Kidney (tissue), 14 donors: ENCODE data around the gene BCOR. TPM values are rescaled to one million over a fixed set of nuclear protein-coding genes. Genes with fewer than 3 reads are reported as not detected.

Experiments
- DNase-seq, 5 donors: peaks; one replicate each; pipeline ENCODE4 v3.0.0-alpha.2; 2013 to 2020
- FAIRE-seq: peaks from 2 replicates; lab custom pipeline; 2012; peaks lifted over from hg19 to GRCh38; lab: Jason Lieb, UNC
- H3K27ac ChIP-seq, 2 donors: one replicate each; pipeline ENCODE4 v1.7.0; 2013; ENCODE audit warnings: low read depth in 2 of 2, low read length in 2 of 2, inconsistent platforms in 1 of 2
- H3K27me3 ChIP-seq: one replicate; pipeline ENCODE4 v1.7.1; 2013; ENCODE audit warnings: low read length, inconsistent platforms; ENCODE audit not compliant: control insufficient read depth, insufficient read depth
- H3K36me3 ChIP-seq, 3 donors: one replicate each; pipeline versions ENCODE4 v1.7.0 to v1.7.1; 2013; ENCODE audit warnings: low read length in 3 of 3, control low read depth in 1 of 3, inconsistent platforms in 1 of 3; ENCODE audit not compliant: insufficient read depth in 3 of 3, control insufficient read depth in 2 of 3
- H3K4me1 ChIP-seq, 3 donors: one replicate each; pipeline versions ENCODE4 v1.7.0 to v1.7.1; 2013; ENCODE audit warnings: low read length in 3 of 3, inconsistent platforms in 1 of 3, low read depth in 1 of 3; ENCODE audit not compliant: control insufficient read depth in 2 of 3, insufficient read depth in 2 of 3
- H3K4me3 ChIP-seq, 3 donors: one replicate each; pipeline versions ENCODE4 v1.7.0 to v1.8.1; 2013; ENCODE audit warnings: low read length in 3 of 3, control low read depth in 1 of 3, inconsistent platforms in 1 of 3
- H3K9ac ChIP-seq, 3 donors: one replicate each; pipeline versions ENCODE4 v1.7.0 to v1.7.1; 2013; ENCODE audit warnings: low read length in 3 of 3, control low read depth in 1 of 3, inconsistent platforms in 1 of 3
- H3K9me3 ChIP-seq, 3 donors: one replicate each; pipeline versions ENCODE4 v1.7.0 to v1.7.1; 2013; ENCODE audit warnings: low read length in 3 of 3, control low read depth in 1 of 3, inconsistent platforms in 1 of 3; ENCODE audit not compliant: control insufficient read depth in 2 of 3, insufficient read depth in 1 of 3
- intact Hi-C: fragments of 100-400 bp; cut with DNase I; formaldehyde crosslinking; loops from one replicate; pipeline ENCODE4 v1.11.1; 2022
- polyA plus RNA-seq: library from polyadenylated mRNA; stranded (reverse); fragments of 350-450 nt; fragmentation: Illumina TruSeq; extraction: RNeasy Lipid Tissue Mini Kit (QIAGEN cat#74804); gene quantifications from one replicate; pipeline ENCODE4 v1.2.3, GENCODE V29; 2014; ENCODE audit warnings: low read depth, low replicate concordance; ENCODE audit not compliant: insufficient read depth
- total RNA-seq: library from RNA; stranded (reverse); fragmentation: NEBNext Ultra II Directional; extraction: Animal tissue kit (Norgen Biotek cat#: 25700); gene quantifications from one replicate; pipeline ENCODE4 v1.2.1, GENCODE V29; 2021
- TF ChIP-seq, protein P1 (sequence below): IDR thresholded peaks from 3 replicates; pipeline ENCODE4 v1.5.1; 2012; ENCODE audit warnings: mild to moderate bottlenecking, moderate library complexity, borderline replicate concordance; ENCODE audit not compliant: insufficient read depth; ENCODE audit errors: extremely low read depth
- donor health status: control.
- donor health status: control.
- donor health status: control.
- donor health status: control.
- donor health status: control.
- donor health status: DM: yes; HTN: yes; CAD: no.
- donor health status: Normal renal cell carcinoma (clear cell type).

BCOR gene
- total and polyA plus RNA-seq, 2 donors from 2014 or later, result 7.7 to 33.9 TPM

DNA sequence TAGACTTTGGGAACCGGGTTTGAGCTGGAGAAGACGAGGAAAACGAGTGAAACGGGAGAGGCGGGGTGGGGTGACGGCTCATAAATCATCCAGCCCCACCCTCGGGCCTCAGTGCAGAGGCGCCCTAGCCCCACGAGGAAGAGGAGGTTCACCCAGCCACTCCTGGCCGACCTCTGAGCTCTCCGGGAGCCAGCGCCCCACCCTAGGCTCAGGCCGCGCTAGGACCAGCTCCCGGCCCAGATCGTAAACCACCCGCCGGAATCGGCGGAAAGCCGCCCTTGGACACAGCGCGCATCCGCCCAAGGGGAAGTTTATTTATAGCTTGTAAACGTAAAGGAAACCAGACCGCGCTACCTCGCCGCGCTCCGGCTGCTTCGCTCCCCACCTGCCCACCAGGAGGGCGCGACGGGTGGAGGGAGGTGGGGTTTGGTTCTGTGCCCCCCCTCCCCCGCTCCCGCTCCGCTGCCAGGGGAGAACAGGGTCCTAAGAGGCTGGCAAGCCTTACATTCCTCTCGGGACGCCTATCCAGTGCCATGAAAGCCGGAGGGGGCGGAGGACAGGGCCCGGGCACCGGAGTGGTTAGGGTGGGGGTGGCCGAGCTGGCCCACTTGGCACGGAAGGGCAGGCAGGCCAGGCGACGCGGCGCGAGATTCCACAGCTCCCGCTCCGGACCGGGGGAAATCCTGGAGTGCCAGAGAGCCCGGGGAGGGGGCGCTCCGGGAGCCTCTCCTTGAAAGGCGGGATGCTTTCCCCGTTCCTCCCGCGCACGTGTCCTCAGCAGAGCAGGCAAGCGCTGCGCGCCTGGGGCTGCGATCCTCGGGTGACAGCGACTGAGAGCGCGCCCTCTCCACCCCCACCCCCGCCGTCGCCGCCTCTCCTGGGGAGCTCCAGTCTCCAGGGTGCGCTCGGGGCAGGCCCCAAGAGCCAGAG is 84.2 kb downstream of the BCOR start:
- TF ChIP-seq, protein P1, sequence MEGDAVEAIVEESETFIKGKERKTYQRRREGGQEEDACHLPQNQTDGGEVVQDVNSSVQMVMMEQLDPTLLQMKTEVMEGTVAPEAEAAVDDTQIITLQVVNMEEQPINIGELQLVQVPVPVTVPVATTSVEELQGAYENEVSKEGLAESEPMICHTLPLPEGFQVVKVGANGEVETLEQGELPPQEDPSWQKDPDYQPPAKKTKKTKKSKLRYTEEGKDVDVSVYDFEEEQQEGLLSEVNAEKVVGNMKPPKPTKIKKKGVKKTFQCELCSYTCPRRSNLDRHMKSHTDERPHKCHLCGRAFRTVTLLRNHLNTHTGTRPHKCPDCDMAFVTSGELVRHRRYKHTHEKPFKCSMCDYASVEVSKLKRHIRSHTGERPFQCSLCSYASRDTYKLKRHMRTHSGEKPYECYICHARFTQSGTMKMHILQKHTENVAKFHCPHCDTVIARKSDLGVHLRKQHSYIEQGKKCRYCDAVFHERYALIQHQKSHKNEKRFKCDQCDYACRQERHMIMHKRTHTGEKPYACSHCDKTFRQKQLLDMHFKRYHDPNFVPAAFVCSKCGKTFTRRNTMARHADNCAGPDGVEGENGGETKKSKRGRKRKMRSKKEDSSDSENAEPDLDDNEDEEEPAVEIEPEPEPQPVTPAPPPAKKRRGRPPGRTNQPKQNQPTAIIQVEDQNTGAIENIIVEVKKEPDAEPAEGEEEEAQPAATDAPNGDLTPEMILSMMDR, result no peak
- DNase-seq, result peak; percentile 85 to 91 (median 88)
- intact Hi-C loops, result no loop called here
- H3K9ac ChIP-seq, result peak overlapping the region in 1 of 3 donors; percentile 40
- H3K36me3 ChIP-seq, result no peaks in the 10 kb centered on the region
- no peaks in the 10 kb centered on the region for H3K9me3 ChIP-seq
- peaks cover 0 to 11% (median 0%) of the 10 kb centered on the region in 3 donors for H3K4me1 ChIP-seq
- H3K4me3 ChIP-seq, result peak overlapping the region; percentile 10 to 51 (median 11)
- FAIRE-seq, result no peak
- H3K27ac ChIP-seq, result peak overlapping the region; percentile 84 to 87
- H3K27me3 ChIP-seq, result peaks cover 8% of the 10 kb centered on the region

DNA sequence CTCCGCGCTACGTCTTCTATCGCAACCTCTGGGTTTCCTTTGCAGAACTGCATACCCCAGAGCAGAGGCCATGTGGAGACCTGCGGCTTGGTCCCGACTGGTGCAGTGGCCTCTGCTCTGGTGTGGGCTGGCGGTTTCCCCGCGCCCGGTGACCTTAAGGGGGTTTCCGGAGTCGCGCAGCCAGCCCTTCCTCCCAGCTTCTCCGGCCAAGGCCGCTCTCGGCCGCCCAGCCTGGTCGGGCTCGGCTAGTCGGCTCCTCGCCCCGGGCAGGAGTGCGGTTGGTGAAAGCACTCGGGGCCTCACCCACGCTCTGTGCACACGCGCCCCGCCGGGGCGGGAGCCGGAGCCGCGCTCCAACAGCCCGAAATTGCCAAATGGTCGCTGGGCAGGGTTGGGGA is 84.9 kb downstream of the BCOR start:
- H3K27me3 ChIP-seq, result peaks cover 8% of the 10 kb centered on the region
- H3K9me3 ChIP-seq, result no peaks in the 10 kb centered on the region
- H3K4me1 ChIP-seq, result peaks cover 0 to 11% (median 0%) of the 10 kb centered on the region in 3 donors
- no peaks in the 10 kb centered on the region for H3K36me3 ChIP-seq
- FAIRE-seq (no peak), DNase-seq (peak in 3 of 5 donors; percentile 54 to 91 (median 59))
- TF ChIP-seq, protein P1, result no peak
- H3K27ac ChIP-seq, result peak overlapping the region; percentile 84 to 87
- H3K4me3 ChIP-seq, result peak overlapping the region in 1 of 3 donors; percentile 51
- intact Hi-C loops, result no loop called here
- peak overlapping the region in 1 of 3 donors; percentile 12 for H3K9ac ChIP-seq

DNA sequence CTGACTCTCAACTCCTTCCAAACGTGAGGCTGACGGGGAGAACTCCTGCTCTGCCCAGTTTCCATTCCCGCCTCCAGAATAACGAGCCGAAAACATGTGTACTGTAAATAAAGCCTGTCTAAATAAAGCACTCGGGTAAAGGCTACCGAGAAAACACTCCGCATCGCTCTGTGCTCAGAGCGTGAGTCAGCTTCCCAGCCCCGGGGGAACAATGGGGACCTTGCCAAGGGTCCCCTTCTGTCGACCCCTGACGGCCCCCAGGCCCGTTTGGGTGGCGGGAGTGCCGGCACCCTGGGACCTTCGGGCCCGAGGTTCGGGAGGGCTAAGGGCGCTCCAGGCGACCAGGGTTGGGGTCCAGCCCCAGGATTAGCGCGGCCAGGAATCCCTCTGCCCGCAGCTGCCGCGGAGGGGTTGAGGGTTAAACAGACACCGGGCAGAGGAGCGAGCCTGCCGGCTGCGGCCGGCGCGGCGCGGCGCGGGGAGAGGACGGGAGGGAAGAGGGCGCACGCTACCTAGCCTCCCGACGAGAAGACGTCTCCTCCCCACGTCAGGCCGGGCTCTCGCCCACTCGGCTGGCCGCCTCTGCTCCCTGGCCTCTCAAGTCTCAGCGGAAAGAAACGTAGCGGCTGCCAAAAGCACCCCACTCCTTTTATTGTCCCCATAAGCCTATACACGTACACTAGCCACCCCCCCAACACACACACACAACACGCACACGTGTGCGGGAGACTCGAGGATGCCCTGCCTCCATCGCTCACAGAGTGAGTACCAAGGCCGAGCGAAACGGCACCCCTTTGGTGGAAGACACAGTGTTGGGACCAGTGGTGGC is 85.5 kb downstream of the BCOR start:
- peak overlapping the region in 1 of 3 donors; percentile 12 for H3K9ac ChIP-seq
- no peak for FAIRE-seq
- intact Hi-C loops, result no loop called here
- peaks cover 8% of the 10 kb centered on the region for H3K27me3 ChIP-seq
- no peaks in the 10 kb centered on the region for H3K36me3 ChIP-seq
- TF ChIP-seq, protein P1, result no peak
- no peaks in the 10 kb centered on the region for H3K9me3 ChIP-seq
- H3K27ac ChIP-seq, result peak overlapping the region; percentile 84 to 87
- peak overlapping the region in 2 of 3 donors; percentile 11 to 51 for H3K4me3 ChIP-seq
- peaks cover 0 to 11% (median 0%) of the 10 kb centered on the region in 3 donors for H3K4me1 ChIP-seq
- peak in 4 of 5 donors; percentile 17 to 81 (median 59) for DNase-seq
